GM18505 (cell line): ENCODE measurements around the gene PDE9A.
"Not testable (repeated sequence)": the region's sequence is repeated elsewhere in the genome, so short reads cannot be mapped to it uniquely, and the experiment has no call there.

Experiments used
- ATAC-seq: cut with Tn5 transposase; IDR thresholded peaks from one replicate; pipeline ENCODE4 v1.9.1; 2021; ENCODE audit not compliant: unreplicated experiment
- POLR2A ChIP-seq: IDR thresholded peaks from 4 replicates; pipeline ENCODE4 v1.6.1; 2011; ENCODE audit warnings: borderline replicate concordance; ENCODE audit not compliant: insufficient read depth, insufficient read length; ENCODE audit errors: extremely low read depth

The PDE9A gene

GRCh38 chr21:42699196-42699595 lies 45.8 kb downstream of the PDE9A start:
- TF ChIP-seq POLR2A: no peak
- no peak for ATAC-seq

GRCh38 chr21:42701706-42702456 lies 48.5 kb downstream of the PDE9A start:
- no peak for TF ChIP-seq POLR2A

DNA sequence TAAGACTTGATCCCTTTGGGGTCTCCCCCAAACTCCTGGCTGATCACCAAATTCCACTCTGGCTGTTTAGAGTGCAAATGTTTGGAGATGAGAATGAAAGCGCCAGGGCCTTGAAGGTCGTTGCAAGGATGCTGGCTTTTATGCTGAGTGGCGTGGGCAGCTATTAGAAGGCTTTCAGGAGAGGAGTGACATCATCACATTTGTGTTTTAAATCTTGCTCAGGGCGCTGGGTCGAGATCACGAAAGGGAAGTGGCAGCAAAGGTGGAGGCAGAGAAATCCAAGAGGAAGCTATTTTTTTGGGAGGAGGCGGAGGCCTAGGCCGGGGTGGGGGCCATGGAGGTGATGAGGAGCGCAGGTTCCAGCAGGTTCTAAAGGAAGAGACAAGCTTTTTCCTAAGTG lies 49.3 kb downstream of the PDE9A start:
- TF ChIP-seq POLR2A: no peak
- ATAC-seq: no peak

More at GRCh38 chr21:42701706-42702456, 48.5 kb downstream of the PDE9A start:
- ATAC-seq: no peak

DNA sequence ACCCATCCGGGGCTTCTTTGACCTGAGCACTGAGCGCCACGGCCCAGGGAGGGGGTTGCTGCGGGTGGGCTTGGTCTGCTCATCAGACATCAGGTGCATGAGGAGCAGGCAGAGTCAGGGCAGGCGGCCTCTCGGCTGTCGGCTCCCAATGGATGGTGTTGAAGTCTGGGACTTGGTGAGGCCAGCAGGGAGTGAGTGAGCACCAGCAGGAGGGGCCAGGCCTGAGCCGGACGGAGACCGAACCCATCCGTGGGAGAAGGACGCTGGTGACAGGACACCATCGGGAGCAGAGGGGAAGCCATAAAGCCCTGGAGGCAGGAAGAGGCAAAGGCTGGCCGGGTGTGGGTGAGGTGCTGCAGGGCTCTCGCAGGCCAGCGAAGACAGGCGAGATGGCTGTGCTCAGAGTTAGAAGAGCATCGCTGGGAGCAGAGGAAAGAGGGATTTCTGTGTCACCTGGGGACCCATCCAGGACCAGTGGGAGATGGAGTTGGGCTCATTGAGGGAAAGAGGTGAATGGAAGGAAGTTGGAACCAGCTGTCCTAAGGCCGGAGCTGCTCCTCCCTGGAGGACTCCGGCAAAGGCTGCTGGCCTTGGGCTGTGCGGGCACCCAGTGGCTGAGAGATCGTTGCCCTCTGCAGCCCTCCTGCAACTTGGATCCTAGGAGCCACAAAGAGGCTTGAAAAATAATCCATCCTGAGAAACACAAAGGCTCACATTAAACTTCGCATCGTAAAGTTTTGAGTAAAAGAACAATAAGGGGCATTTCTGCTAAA lies 49.9 kb downstream of the PDE9A start:
- no peak for TF ChIP-seq POLR2A
- ATAC-seq: no peak

- no peak for ATAC-seq
- TF ChIP-seq POLR2A: no peak
Observed at GRCh38 chr21:42703965-42704364, 50.5 kb downstream of the PDE9A start.

DNA sequence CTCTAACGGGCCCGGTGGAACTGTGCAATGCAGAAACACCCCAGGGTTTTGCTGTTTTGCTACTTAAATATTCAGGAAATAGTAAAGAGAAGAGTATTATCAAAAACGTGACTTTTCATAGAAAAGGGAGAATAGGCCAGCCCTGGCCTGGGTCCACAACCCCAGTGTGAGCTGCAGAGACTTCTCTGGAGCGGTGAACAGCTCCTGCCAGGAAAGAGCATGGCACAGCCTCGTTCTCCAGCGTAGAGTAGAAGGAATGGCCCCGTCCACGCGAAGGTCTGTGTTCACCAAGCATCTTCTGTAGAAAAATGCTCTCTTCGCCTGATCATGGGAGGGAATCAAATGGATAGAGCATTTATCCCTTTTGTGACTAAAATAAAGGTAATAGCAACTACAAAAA lies 51.4 kb downstream of the PDE9A start:
- no peak for ATAC-seq
- no peak for TF ChIP-seq POLR2A

- ATAC-seq: no peak
- TF ChIP-seq POLR2A: no peak
Observed at GRCh38 chr21:42705346-42705745, 51.9 kb downstream of the PDE9A start.

- no peak for TF ChIP-seq POLR2A
- no peak for ATAC-seq
Observed at GRCh38 chr21:42705746-42706374, 52.4 kb downstream of the PDE9A start.

- no peak for TF ChIP-seq POLR2A
- ATAC-seq: no peak
Observed at GRCh38 chr21:42706765-42707164, 53.3 kb downstream of the PDE9A start.

GRCh38 chr21:42707207-42707830 lies 53.9 kb downstream of the PDE9A start:
- ATAC-seq: no peak
- no peak for TF ChIP-seq POLR2A

DNA sequence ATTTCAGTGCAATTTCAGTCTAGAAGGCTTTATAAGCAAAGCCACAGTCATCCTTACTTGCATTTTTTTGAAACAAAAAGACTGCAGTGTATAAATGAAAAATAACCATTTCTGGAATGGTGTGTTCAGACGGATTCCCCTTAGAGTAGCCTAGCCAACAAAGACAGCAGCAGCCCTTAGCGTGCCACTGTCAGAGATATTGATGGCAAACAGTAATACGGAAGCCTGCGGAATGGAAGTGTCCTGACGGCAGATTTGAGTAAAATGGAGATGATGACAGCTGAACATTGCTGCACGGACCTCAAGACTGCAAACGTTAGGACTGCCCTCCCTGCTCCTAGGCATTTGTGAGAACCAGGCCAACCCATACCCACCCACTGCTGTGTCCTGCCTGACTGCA lies 54.7 kb downstream of the PDE9A start:
- ATAC-seq: no peak
- TF ChIP-seq POLR2A: no peak

- not testable (repeated sequence) for ATAC-seq
Observed at GRCh38 chr21:42708916-42709315, 55.5 kb downstream of the PDE9A start.

DNA sequence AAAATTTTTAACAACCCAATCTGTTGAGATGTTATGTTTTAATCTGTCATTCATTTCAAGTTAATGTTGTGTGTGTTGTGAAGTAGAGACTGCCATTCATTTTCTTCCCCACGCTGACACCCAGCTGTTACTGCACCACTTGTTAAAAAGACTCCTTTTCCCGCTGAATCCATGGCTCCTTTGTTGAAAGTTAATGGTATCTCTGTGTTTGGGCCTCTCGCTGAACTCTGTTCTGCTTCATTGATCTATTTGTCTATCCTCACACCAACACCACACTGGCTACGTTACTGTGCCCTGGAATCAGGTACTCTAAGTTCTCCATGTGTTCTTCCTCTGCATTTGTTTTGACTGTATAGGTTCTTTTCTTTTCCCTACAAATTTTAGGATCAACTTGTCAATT lies 58.2 kb downstream of the PDE9A start:
- no peak for ATAC-seq
- TF ChIP-seq POLR2A: no peak

DNA sequence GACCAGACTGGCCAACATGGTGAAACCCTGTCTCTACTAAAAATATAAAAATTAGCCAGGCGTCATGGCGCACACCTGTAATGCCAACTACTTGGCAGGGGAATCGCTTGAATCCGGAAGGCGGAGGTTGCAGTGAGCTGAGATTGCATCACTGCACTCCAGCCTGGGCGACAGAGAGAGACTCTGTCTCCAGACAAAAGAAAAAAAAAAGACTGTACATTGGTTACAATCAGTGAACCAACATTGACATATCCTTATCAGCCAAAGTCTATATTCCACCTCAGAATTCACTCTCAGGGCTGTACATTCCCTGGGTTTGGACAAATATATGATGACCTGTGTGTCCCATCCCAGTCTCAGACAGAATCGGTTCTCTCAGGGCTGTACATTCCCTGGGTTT lies 62.0 kb downstream of the PDE9A start:
- not testable (repeated sequence) for ATAC-seq

DNA sequence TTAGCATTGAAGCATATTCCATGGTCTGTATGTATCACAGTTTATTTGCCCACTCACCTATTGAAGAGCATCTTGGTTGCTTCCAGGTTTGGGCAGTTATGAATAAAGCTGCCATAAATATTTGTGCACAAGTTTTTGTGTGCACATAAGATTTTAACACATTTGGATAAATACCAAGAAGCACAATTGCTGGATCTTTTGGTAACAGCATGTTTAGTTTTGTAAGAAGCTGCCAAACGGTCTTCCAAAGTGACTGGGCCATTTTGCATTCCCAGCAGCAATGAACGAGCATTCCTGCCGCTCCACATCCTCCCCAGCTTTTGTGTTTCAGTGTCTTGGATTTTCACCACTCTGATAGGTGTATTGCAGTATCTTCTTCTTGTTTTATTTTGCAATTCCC lies 62.7 kb downstream of the PDE9A start:
- TF ChIP-seq POLR2A: no peak
- no peak for ATAC-seq

DNA sequence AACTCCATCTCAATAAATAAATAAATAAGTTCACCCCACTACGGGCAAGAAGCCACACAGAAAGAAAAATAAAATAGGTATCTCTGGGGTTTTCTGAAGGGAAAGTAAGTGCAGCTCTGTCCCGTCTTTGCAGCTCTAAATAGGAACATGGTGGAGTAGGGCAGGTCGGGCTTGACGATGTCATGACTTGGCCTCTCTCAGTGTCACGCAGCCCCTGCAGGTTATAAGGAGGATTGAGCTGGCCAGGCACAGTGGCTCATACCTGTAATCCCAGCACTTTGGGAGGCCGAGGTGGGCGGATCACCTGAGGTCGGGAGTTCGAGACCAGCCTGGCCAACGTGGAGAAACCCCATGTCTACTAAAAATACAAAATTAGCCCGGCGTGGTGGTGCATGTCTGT lies 67.1 kb downstream of the PDE9A start:
- ATAC-seq: not testable (repeated sequence)
